ENCODE results near the gene UBXN7.
"Not testable (repeated sequence)": the region's sequence is repeated elsewhere in the genome, so short reads cannot be mapped to it uniquely, and the experiment has no call there.

The UBXN7 gene

DNA sequence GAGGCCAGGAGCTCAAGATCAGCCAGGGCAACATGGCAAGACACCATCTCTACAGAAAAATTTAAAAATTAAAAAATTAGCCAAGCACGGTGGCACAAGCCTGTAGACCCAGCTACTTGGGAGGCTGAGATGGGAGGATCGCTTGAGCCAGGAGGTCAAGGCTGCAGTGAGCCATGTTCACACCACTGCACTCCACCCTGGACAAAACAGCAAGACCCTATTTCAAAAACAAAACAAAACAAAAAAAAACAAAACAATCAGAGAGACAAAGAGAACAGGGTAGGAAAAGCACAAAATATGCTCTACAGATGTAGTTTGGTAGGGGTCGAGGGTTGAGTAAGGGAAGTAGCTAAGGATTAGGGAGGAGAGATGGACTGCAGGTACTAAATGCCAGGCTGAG is 117.6 kb downstream of the UBXN7 start:
- DNase-seq, result no peak

DNA sequence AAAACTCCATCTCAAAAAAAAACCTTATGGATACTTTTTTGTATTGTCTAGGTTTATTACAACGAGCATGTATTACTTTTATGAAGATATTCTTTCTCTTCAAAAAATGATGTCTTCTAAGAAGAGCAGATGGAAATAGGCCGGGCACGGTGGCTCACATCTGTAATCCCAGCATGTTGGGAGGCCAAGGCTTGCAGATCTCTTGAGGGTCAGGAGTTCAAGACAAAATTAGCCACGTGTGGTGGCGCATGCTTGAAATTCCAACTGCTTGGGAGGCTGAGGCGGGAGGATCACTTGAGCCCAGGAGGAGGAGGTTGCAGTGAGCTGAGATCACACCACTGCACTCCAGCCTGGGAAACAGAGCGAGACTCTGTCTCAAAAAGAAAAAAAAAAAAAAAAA is 118.1 kb downstream of the UBXN7 start:
- DNase-seq, result not testable (repeated sequence)

DNA sequence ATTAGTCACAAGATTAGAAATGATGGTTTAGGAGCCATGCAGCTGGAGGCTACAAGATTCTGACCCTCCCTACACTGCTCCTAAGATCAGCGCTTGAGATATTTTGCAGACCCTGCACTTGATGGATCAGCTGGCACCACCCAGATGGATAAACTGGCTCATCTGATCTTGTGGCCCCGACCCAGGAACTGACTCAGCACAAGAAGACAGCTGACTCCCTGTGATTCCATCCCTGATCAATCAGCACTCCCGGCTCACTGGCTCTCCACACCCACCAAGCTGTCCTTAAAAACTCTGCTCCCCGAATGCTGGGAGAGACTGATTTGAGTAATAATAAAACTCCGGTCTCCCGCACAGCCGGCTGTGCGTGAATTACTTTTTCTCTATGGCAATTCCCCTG is 129.3 kb downstream of the UBXN7 start:
- DNase-seq, result not testable (repeated sequence)

DNA sequence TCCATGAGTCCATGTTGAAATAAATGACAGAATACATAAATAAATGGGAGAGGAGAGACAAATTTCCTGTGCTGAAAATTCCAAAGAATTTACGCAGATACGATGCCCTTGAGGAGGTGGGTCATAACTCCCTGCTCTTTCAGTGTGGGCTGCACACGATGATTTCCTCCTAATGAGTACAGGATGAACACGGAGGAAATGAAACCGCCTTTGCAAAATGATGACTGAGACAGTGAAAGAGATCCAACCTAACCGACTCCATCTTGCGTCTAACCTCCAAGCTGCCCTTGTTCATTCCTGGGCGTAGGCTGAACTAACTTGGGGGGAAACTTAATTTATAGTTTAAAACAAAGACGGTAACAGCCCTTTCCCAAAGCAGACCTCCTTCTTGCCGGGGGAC is 129.7 kb downstream of the UBXN7 start:
- not testable (repeated sequence) for DNase-seq

DNA sequence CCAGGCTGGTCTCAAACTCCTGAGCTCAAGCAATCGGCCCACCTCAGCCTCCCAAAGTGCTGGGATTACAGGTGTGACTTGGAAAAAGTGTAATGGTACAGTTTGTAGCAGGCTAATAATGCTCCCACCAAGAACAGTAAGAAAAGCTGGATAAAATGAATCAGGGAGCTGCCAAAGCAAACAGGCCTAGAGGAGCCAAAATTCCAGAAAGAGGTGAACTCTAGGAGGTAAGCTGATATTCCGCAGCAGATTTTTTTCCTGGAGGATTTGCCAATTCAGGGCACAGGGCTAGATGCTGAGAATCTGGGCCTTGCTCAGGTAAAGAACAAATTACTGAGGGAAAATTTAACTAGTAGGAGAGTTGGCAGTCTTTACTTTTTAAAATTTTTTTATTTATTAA is 133.7 kb downstream of the UBXN7 start:
- DNase-seq, result no peak
